ENCODE data around the gene KHSRP. TPM values are rescaled to one million over a fixed set of nuclear protein-coding genes. Genes with fewer than 3 reads are reported as not detected.
"Not testable (repeated sequence)": the region's sequence is repeated elsewhere in the genome, so short reads cannot be mapped to it uniquely, and the experiment has no call there.

Gene KHSRP
- total RNA-seq, 1 donor from 2014 or later: 42.4 TPM

DNA sequence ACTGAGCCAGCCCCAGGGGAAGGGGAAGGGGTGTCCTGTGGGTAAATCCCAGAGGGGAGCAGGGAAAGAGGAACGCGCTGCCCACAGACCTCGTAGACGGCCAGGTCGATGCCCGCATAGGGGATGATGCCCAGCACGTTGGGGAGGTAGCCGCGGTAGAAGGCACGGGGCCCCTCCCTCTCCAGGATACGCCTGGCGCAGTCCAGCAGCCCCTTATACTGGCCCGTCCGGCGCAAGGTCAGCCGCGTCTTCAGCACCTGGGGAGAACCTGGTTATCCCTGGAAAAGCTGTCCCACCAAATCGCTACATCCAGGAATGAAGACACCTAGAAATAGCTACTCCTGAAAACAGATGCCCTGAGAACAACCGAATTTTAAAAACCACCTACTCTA, 27.6 kb upstream of the KHSRP start:
- no peak for DNase-seq (ENCODE audit: low spot score)

DNA sequence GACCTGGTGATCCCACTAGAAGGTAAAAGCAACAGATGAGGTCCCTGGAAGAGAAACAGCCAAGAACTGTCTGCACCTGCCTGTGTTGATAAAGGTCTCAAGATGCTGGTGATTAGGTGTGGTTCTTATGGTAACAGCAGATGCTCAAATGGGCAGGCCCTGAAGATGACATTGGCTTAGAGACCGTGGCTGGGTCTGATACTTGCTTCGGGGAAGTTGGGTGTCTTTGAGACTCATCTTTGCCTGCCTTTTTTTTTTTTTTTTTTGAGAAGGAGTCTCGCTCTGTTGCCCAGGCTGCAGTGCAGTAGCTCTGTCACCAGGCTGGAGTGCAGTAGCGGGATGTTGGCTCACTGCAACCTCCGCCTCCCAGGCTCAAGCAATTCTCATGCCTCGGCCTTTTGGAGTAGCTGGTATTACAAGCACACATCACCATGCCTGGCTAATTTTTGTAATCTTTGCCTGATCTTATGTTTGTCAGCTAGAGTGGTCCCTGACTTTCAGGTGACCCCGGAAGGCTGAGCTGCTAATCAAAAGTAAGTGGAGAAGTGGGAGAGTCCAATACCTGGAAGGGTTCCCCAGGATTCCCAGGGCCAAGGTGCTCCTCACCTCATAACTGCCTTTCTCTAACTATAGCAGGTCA, 27.1 kb upstream of the KHSRP start:
- DNase-seq (ENCODE audit: low spot score): no peak

DNA sequence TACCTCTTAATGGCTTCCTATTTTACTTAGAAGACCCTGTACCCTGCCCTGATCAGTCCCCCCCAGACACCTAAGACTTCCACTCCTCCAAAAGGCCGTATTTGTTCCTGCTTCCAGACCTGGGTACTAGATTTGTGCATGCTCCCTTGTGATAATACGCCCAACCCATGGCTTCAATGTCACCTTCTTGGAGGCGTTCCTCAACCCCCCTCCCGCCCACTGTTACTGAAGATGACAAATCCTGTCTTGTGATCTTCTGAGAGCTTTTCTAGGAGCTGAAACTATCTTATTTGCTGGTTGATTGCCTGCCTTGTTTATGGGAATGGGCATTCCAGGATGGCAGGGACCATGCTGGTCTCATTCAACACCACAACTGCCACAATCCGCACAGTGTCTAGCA, 25.6 kb upstream of the KHSRP start:
- no peak for DNase-seq (ENCODE audit: low spot score)

DNA sequence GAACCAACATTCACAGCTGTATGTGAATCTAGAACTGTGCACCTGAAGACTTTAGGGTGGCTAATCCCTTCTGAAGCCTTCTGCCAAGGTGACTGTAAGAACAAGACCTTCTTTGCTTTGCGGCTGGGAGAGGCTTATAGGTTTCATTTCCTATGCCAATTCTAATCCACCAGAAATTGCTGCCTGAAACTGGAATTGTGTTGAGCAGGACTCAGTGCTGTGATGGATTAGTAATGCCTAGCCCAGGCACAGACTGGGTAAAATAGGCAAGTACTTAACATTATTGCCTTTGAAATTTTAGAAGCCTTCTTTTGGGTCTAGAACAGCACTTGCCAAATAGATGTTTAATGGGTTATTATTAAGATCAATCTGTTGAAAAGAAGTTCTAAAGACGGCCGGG, 23.4 kb upstream of the KHSRP start:
- DNase-seq (ENCODE audit: low spot score): no peak

DNA sequence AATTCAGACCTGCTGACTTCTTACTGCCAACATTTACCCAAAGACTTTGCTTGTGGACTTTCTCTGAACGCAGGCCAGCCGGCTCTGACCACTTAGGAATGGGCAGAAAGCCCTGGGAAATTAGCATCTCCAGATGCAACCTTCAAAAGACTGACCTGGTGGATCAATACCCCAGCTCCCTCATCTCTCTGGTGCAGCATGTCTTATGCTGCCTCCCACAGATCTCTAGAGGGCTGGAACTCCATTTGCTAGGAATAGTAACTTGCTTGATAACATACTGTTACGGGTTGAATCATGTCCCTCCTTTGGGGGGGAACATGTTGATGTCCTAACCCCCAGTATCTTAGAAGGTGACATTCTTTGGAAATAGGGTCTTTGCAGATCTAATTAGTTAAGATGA, 21.8 kb upstream of the KHSRP start:
- no peak for DNase-seq (ENCODE audit: low spot score)

DNA sequence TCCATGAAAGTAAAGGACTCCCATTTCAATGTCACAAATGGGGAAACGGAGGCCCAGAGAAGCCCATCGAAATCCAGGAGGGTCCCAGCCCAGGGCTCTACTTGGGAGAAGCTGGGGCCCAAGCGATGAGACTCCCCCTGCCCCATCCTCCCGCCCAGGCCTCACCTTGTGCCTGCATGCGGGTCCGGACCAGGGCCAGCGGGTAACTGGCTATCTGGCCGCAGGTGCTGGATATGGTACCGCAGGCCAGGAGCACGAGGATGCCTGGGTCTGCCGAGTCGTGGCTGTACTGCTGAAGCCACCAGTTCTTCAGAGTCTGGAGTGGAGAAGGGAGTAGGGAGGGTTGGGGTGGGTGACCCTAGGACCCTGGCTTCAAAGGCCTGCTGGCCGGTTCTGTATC, 19.4 kb upstream of the KHSRP start:
- DNase-seq (ENCODE audit: low spot score): no peak

DNA sequence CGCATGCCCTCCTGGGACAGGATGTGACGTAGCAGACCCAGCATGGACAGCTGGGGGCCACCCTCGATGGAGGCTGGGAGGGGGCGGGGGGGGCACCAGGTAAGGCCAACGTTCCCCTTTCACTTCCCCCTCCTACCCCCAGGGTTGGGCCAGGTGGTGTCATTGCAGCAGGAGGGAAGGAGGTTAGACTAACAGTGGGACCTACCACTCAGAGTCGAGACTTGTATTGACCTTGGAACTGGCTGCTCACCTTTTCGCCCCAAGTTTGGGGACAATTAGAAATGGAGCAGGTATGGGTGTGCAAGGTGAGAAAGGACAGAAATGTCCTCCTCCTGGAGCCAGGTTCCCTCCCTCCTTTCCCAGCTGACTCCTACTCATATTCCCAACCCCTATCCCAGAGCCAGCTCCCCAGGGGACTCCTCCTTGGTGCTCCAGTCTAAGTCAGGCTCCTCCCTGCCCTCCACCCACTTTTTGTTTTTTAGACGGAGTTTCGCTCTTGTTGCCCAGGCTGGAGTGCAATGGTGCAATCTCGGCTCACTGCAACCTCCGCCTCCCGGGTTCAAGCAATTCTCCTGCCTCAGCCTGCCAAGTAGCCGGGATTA, 17.6 kb upstream of the KHSRP start:
- DNase-seq (ENCODE audit: low spot score): no peak

DNA sequence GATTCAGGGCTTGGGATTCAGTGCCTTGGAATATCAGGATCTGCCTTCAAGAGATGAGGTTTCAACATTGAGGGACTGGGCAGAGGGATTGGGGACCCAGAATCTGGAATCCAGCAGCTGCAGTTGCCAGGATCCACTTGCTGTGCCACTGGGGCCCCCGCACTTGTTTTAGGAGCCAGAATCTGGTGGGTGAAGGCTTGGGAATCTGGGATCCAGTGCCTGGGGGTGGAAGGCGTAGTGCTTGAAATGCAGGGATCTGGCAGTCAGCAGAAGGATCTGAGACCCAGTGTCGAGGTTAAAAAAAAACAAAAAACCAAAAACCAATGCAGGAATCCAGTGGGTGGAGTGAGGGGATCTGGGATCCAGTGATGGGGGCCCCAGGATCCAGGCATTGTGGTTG, 16.3 kb upstream of the KHSRP start:
- DNase-seq (ENCODE audit: low spot score): no peak

DNA sequence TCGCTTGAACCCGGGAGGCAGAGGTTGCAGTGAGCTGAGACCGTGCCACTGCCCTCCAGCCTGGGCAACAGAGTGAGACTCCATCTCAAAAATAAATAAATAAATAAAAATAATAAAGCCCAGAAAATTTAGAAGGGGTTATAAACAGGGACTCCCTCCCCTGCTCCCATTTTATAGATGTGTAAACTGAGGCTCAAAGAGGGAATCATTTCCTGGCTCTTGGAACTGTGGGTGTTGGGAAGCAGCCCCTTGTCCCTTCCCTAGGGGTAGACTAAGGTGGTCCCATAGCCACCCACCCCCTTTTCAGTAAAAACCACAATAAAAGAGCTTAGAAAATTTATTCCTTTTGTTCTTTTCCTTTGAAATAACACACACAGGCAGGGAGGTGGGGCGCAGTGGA, 15.1 kb upstream of the KHSRP start:
- no peak for DNase-seq (ENCODE audit: low spot score)

DNA sequence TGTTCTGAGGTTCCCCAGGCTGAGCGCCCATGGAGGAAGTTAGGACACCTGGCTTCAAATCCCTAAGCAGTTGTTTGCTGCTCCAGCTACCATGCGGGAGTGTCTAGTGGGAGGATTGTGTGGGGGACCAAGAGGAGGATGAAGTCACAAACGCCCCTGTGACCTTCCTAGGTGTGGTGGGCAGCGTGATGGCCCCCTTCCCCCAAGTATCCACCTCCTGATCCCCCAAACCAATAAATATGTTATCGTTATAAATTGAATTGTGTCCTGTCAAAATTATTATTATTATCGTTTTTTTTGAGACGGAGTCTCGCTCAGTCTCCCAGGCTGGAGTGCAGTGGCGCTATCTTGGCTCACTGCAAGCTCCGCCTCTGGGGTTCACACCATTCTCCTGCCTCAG, 9.1 kb upstream of the KHSRP start, which contains the start of gene SLC25A41:
TSS of gene SLC25A41 (minus strand) at position 101 of the 400 bp plus-strand sequence. CDS start at position 31, 70 bp downstream.
- no peak for DNase-seq (ENCODE audit: low spot score)

DNA sequence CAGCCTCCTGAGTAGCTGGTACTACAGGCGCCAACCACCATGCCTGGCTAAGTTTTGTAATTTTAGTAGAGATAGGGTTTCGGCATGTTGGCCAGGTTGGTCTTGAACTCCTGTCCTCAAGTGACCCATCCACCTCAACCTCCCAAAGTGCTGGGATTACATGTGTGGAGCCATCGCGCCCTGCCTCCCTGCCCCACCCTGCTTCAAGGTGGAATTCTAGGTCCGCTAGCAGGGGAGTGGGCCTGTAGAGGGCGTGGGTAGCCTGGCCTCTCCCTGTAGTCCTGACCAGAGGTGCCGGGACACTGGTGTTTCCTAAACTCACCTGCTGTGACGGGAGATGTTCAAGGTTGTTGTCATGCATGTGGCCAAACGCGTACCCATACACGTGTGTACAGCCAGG, 8.6 kb upstream of the KHSRP start:
- no peak for DNase-seq (ENCODE audit: low spot score)

DNA sequence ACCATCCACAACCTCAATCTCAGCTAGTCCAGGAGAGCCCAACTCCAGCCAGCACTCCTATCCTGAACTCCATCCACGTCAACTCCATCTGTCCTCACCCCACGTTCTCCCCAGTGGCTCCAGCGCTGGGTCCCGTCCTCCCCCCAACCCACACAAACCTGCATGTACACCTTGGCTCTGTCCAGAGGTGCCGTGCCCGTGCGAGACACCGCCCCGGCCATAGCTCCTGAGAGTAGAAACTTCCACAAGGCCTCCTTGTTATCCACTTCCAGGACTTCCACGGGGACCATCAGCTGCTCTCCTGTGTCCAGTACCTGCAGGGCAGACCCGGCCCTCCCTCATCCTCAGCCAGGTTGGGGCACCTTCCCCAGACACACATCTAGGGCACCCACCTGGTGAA, 7.3 kb upstream of the KHSRP start:
- DNase-seq (ENCODE audit: low spot score): no peak

DNA sequence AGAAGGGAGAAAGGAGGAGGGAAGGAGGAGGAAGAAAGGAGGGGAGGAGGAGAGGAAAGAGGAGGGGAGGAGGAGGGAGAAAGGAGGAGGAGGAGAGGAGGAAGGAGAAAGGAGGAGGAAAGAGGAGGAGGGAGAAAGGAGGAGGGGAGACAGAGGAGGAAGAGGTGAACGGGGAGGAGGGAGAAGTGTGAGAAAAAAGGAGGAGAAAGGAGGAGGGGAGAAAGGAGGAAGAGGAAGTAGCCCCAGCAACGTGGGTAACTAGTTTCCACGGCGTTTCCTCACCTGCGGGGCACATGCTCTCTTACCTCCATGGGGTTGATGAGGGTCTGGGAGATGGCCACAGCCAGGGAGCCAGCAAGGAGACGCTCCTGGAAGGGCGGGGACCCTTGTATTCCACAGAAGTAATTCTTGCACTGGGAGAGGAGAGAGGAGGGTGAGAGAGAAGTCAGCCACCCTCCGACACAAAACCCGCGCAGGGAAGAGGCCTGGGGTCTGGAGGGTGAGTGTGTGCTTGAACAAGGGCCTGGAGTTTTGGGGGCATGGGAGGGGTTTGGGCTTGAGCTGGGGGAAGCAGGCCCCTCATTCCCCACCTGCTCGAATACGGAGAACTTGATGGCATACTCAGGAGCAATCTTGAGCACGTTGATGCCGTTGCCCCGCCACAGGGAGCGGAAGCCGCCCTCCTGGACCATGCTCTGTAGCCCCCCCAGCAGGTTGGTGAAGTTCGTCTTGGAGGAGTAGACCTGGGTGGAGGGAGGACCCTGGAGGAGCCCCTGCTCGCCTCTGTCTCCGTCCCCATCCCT, 5.0 kb upstream of the KHSRP start:
- no peak for DNase-seq (ENCODE audit: low spot score)

DNA sequence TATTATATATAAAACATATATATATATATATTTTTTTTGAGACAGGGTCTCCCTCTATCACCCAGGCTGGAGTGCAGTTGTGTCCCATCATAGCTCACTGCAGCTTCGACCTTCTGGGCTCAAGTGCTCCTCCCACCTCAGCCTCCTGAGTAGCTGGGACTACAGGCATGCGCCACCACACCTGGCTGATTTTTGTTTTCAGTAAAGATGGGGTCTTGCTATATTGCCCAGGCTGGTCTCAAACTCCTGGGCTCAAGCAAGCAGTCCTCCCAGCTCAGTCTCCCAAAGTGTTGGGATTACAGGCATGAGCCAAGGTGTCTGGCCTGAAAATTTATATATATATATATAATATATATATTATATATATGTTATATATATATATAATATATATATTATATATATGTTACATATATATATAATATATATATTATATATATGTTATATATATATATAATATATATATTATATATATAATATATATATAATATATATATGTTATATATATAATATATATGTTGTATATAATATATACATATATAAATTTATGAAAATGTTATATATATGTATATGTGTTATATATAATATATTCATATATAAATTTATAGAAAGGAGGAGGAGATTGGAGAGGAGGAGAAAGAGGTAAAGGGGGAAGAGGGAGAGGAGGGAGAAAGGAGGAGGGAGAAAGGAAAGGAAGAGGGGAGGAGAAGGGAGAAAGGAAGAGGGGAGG, 4.2 kb upstream of the KHSRP start:
- DNase-seq (ENCODE audit: low spot score): not testable (repeated sequence)

DNA sequence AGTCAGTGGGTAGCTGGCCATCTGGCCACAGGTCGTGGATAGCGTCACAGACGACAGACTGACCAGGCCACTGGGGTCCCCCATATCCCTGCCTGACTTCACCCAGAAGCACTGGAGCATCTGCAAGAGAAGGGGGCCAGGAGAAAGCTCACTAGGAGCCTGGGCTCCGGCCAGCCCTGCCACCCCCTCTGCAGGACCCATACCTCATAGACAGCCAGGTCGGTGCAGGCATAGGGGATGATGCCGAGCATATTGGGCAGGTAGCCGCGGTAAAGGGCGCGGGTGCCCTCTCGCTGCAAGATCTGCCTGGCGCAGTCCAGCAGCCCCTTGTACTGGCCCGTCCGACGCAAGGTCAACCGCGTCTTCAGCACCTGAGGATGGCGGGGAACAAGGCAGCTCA, 2.5 kb upstream of the KHSRP start:
- no peak for DNase-seq (ENCODE audit: low spot score)

DNA sequence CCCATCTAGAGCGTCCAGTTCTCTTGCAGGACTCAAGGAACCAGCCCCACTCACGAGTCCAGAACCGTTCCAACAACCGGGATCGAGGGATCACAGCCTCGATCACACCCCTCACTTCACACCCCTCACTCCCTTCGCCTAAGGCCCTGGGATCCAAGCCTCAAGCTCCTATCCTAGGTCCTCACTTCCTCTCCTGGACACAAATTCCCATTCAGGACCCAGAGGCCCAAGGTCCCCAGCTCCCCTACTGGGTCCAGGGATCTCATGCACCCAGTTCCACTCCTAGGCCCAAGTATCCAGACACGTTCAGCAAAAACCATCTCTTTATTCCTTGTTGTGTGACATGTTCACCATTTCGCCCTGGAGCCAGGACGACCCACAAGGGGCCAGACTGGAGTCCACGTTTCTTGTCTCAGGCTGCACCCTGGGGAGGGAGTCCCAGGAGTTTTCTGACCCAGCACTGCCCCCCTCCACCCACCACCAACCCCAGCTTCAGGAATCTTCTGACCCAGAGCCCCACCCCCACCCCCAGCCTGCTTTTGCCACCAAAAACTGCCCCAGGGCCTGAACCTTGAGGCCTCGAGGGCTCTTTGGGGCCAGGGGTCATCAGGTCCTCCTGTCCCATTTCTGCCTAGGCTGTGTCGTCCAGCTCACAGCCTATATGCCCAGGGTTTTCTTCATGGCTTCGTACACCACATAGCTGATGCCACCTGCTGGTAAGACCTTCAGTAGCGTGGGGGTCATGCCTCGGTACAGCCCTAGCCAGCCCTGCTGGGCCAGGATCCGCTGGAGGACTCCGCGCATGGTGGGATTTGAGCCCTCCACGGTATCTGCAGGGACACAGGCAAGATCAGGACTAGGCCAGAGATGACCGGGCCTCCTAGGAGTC, 1.4 kb upstream of the KHSRP start:
- no peak for DNase-seq (ENCODE audit: low spot score)

DNA sequence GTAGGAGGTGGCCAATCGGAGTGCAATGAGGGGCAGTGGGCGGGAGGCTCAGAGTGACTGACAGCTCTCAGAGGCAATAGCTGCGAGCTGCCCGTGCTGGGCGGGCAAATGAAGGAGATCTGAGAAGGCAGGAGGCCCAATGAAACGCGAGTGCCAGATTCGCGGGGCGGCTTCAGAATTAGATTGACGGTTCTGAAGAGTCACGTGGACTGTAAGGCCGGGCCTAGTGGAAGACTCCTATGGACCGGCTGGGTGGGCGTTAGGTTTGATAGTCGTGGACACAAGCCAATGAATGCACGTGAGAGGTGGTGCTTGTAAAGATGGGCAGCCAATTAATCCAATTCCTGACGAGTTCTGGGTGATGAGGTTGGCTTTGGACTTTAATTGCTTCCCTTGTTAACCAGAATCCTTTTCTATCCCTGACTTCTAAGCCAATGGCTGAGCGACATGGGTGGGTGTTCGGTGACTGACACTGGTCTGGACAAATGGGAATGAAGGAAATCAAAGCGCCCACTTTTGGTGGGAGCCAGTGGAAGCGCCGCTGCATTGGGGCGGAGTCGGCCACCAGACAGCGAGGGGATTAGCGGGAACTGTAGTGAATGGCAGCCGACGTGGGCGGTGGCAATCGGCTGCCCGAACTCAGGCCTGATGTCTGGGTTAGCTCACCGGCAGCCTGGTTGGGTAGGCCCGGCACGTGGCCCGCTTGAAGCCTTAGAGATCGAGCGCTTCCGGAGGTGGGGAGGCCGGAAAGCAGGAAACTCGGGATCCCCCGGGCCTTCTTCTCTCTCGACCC, 524 bp upstream of the KHSRP start:
- peak; percentile 100 for DNase-seq (ENCODE audit: low spot score)

DNA sequence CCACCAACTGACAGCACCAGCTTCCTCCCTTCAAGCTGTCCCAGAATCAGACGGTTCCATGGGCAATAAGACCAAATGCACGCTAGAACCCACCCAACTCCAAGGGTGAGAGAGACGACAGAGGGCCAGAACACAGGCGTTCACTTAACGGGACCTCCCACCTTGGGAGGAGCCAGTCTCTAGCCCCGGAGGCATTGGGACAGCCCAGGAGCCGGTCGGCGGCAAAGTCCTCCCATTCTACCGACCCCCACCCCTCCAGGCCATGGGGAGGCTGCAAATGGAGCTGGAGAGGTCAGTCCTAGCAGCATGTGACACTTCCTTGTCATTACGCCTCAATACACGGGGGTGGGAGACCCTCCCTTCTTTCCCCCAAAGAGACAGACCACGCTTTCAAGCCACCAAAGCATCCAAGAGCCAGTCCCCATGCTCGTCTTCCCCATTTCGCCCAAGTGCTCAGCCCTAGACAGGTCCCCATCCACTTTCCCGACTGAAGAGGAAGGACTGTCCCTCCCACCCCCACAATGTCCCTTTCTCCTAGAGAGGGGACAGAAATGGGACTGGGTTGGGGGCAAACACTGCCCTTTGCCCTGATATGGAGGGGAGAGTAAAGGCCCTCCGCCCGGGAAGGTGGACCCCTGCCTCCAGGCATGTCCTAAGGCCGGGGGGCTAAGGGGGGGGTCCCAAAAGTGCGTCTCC, 964 bp downstream of the KHSRP start:
- DNase-seq (ENCODE audit: low spot score): peak; percentile 71

DNA sequence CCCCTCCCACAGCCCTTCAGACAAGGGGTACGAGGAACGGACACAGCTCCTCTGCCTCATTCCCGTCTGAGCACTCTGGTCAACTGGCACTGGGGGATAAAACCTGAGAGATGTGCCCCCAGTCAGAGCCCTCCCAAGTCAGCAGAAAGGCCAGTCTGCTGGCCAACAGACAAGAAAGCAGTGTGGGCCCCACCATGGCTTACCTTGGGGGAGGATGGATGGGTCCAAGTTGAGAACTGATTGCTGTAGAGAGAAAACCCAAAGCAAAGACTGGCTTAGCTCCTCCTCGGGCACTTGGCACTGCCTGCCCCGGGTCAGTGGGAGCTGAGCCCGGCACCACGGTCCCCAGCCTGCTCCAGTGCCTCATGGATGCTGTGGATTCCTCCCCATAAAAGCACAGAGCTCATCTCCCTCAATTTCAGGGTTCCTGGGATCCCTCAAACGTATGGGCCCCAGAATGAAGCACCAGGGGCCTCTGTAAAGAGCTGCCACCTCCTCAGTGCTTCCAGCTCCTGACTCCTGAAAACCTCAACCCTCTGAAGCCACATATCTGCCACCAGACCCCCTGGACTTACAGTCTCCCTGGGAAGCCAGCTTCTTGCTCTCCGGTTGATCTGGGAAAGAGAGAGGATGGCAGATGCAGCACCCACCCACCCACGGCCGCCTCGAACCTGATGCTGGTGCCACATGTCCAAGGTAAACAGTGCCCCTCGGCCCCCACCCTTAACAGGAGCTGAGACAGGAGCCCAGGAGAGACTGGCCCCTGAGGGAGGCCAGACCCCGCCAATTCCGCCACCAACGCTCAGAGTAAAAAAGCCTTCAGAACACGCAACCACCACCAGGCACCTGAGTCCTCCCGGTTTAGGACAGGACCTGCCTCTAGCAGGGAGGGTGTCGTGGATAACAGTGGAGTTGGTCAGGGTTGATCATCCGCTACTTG, 3.3 kb downstream of the KHSRP start:
- DNase-seq (ENCODE audit: low spot score): no peak

All from umbilical cord (tissue), 2 donors.